IMR-90 (cell line): ENCODE data around the gene HEY2. TPM values are rescaled to one million over a fixed set of nuclear protein-coding genes. Genes with fewer than 3 reads are reported as not detected.

Experiments
- ATAC-seq: fragments of 200-7000 bp; cut with Tn5 transposase; 2 replicates; pipeline ENCODE4 v1.9.1; 2020; ENCODE audit warnings: low read depth, mild to moderate bottlenecking, moderate library complexity
- BruUV-seq: library from RNA; stranded (reverse); fragments of 400-500 nt; replicated peaks from 2 replicates; lab custom pipeline; 2021; lab: Mats Ljungman, UMichigan
- CTCF ChIA-PET: fragments of 300-600 bp; formaldehyde crosslinking; extraction: SDS; loops from one replicate; lab custom pipeline; 2021; ENCODE audit warnings: antibody characterized with exemption; lab: Yijun Ruan, JAX
- POLR2A ChIA-PET: fragments of 300-600 bp; sonication (Branson Sonifier 250); formaldehyde crosslinking; loops from one replicate; lab custom pipeline; 2022; ENCODE audit warnings: antibody characterized with exemption; ENCODE audit not compliant: unreplicated experiment; lab: Charles Lee
- DNase-seq: peaks from one replicate; pipeline ENCODE4 v3.0.0; 2013
- H2AFZ ChIP-seq: replicated peaks from 2 replicates; pipeline ENCODE3; 2013; ENCODE audit warnings: low read length, mild to moderate bottlenecking; ENCODE audit not compliant: poor library complexity
- H2AK5ac ChIP-seq: 2 replicates; pipeline ENCODE4 v1.6.1; 2013; ENCODE audit warnings: low read depth, low read length, inconsistent platforms
- H2AK9ac ChIP-seq: replicated peaks from 2 replicates; pipeline ENCODE3; 2013; ENCODE audit warnings: mild to moderate bottlenecking, low read depth, low read length, moderate library complexity; ENCODE audit not compliant: poor library complexity
- H2BK120ac ChIP-seq: 2 replicates; pipeline ENCODE4 v1.6.1; 2013; ENCODE audit warnings: low read depth, low read length, inconsistent platforms
- H2BK15ac ChIP-seq: 3 replicates; pipeline ENCODE4 v1.6.1; 2013; ENCODE audit warnings: low read depth, low read length, inconsistent platforms
- H2BK20ac ChIP-seq: 2 replicates; pipeline ENCODE4 v1.6.1; 2013; ENCODE audit warnings: low read depth, mild to moderate bottlenecking, inconsistent platforms, low read length, moderate library complexity
- H2BK5ac ChIP-seq: 2 replicates; pipeline ENCODE4 v1.6.1; 2013; ENCODE audit warnings: mild to moderate bottlenecking, low read depth, low read length, inconsistent platforms; ENCODE audit not compliant: poor library complexity, severe bottlenecking
- H3K14ac ChIP-seq: replicated peaks from 2 replicates; pipeline ENCODE4 v1.6.1; 2013; ENCODE audit warnings: low read depth, low read length, inconsistent platforms
- H3K18ac ChIP-seq: 2 replicates; pipeline ENCODE4 v1.6.1; 2013; ENCODE audit warnings: low read depth, low read length, control low read depth
- H3K23ac ChIP-seq: 2 replicates; pipeline ENCODE4 v1.6.1; 2013; ENCODE audit warnings: low read depth, low read length, inconsistent platforms
- H3K27ac ChIP-seq: 2 replicates; pipeline ENCODE4 v1.5.1; 2013; ENCODE audit warnings: mild to moderate bottlenecking, control low read depth, low read length; ENCODE audit not compliant: insufficient read depth
- H3K27me3 ChIP-seq: 2 replicates; pipeline ENCODE4 v1.6.1; 2013; ENCODE audit warnings: low read length; ENCODE audit not compliant: control insufficient read depth, insufficient read depth
- H3K36me3 ChIP-seq: 2 replicates; pipeline ENCODE4 v1.6.1; 2013; ENCODE audit warnings: low read length, mixed read lengths; ENCODE audit not compliant: control insufficient read depth, insufficient read depth
- H3K4ac ChIP-seq: 2 replicates; pipeline ENCODE4 v1.6.1; 2013; ENCODE audit warnings: low read depth, low read length, inconsistent platforms
- H3K4me1 ChIP-seq: 2 replicates; pipeline ENCODE4 v1.6.1; 2013; ENCODE audit warnings: low read length, mixed read lengths; ENCODE audit not compliant: control insufficient read depth, insufficient read depth
- H3K4me2 ChIP-seq: 2 replicates; pipeline ENCODE4 v1.6.1; 2013; ENCODE audit warnings: low read depth, mild to moderate bottlenecking, control low read depth, low read length, moderate library complexity
- H3K4me3 ChIP-seq: 2 replicates; pipeline ENCODE4 v1.5.1; 2013; ENCODE audit warnings: low read depth, mild to moderate bottlenecking, control low read depth, low read length, moderate library complexity; ENCODE audit not compliant: insufficient read depth
- H3K56ac ChIP-seq: 2 replicates; pipeline ENCODE4 v1.6.1; 2013; ENCODE audit warnings: low read length, inconsistent platforms; ENCODE audit not compliant: insufficient read depth; ENCODE audit errors: extremely low read depth
- H3K79me1 ChIP-seq, 2 experiments: 2 replicates each; pipeline ENCODE4 v1.6.1; 2013; ENCODE audit warnings: low read length in 2 of 2, inconsistent platforms in 1 of 2, low read depth in 1 of 2
- H3K9ac ChIP-seq: 2 replicates; pipeline ENCODE4 v1.6.1; 2013; ENCODE audit warnings: low read depth, low read length, control low read depth
- H3K9me1 ChIP-seq: 2 replicates; pipeline ENCODE4 v1.6.1; 2013; ENCODE audit warnings: low read length, inconsistent platforms; ENCODE audit not compliant: insufficient read depth
- H3K9me3 ChIP-seq: 2 replicates; pipeline ENCODE4 v1.6.1; 2013; ENCODE audit warnings: low read length; ENCODE audit not compliant: control insufficient read depth, insufficient read depth
- H4K20me1 ChIP-seq: 2 replicates; pipeline ENCODE4 v1.6.1; 2013; ENCODE audit warnings: low read length, inconsistent platforms; ENCODE audit not compliant: insufficient read depth
- H4K5ac ChIP-seq: 2 replicates; pipeline ENCODE4 v1.6.1; 2013; ENCODE audit warnings: mild to moderate bottlenecking, low read depth, low read length, control low read depth
- H4K8ac ChIP-seq, 2 experiments: 2 replicates each; pipeline ENCODE4 v1.6.1; 2013; ENCODE audit warnings: low read depth in 2 of 2, low read length in 2 of 2, control low read depth in 1 of 2, inconsistent platforms in 1 of 2
- H4K91ac ChIP-seq: 2 replicates; pipeline ENCODE4 v1.6.1; 2013; ENCODE audit warnings: low read depth, low read length, inconsistent platforms; ENCODE audit not compliant: insufficient read depth
- BHLHE40 ChIP-seq: fragments of 150-350 bp; IDR thresholded peaks from 2 replicates; pipeline ENCODE4 v1.6.1; 2016; ENCODE audit warnings: mild to moderate bottlenecking, low read depth, low read length
- CEBPB ChIP-seq: IDR thresholded peaks from 2 replicates; pipeline ENCODE4 v1.6.1; 2012; ENCODE audit warnings: low read depth, low read length, improper control_type of control experiment
- CHD1 ChIP-seq: IDR thresholded peaks from 2 replicates; pipeline ENCODE4 v1.6.1; 2012; ENCODE audit warnings: low read depth, low read length, improper control_type of control experiment
- CTCF ChIP-seq: conservative IDR thresholded peaks from 2 replicates; pipeline ENCODE4 v1.5.1; 2012; ENCODE audit warnings: mild to moderate bottlenecking, low read depth, low read length, improper control_type of control experiment
- MAFK ChIP-seq: IDR thresholded peaks from 2 replicates; pipeline ENCODE4 v1.6.1; 2012; ENCODE audit warnings: low read depth, low read length, improper control_type of control experiment
- MXI1 ChIP-seq: IDR thresholded peaks from 2 replicates; pipeline ENCODE4 v1.6.1; 2012; ENCODE audit warnings: low read depth, mild to moderate bottlenecking, low read length, moderate library complexity, borderline replicate concordance
- NFE2L2 ChIP-seq: fragments of 150-350 bp; IDR thresholded peaks from 2 replicates; pipeline ENCODE4 v1.6.1; 2016; ENCODE audit warnings: low read depth, mild to moderate bottlenecking, low read length
- POLR2A ChIP-seq: IDR thresholded peaks from 2 replicates; pipeline ENCODE4 v1.6.1; 2012; ENCODE audit warnings: mild to moderate bottlenecking, low read depth, low read length
- RAD21 ChIP-seq: IDR thresholded peaks from 2 replicates; pipeline ENCODE4 v1.6.1; 2012; ENCODE audit warnings: low read length, improper control_type of control experiment
- RFX5 ChIP-seq: IDR thresholded peaks from 2 replicates; pipeline ENCODE4 v1.8.0; 2012; ENCODE audit warnings: low read depth, mild to moderate bottlenecking, low read length, moderate library complexity
- WGBS, 2 experiments: methylation state at CpG; one replicate each; pipeline versions ENCODE4 v1.1.5 to v1.1.7; 2013; ENCODE audit warnings: missing lambda C conversion rate in 2 of 2; ENCODE audit not compliant: insufficient read length in 1 of 2; ENCODE audit errors: extremely low coverage in 2 of 2; 5-methylcytosine and 5-hydroxymethylcytosine counted together
- dilution Hi-C: fragments of 300-500 bp; cut with HindIII; formaldehyde crosslinking; loops from one replicate; pipeline ENCODE4 v1.14.3; 2018; ENCODE audit warnings: low sequenced_read_pairs; ENCODE audit not compliant: unreplicated experiment
- in situ Hi-C: fragments of 300-500 bp; cut with MboI; formaldehyde crosslinking; loops from 3 replicates; pipeline ENCODE4 v1.14.3; 2019; ENCODE audit warnings: low sequenced_read_pairs, inconsistent platforms, mixed read lengths
- intact Hi-C: fragments of 100-400 bp; cut with micrococcal nuclease; formaldehyde crosslinking; loops from 2 replicates; pipeline ENCODE4 v1.10.0; 2022
- polyA plus RNA-seq, 3 experiments: library from polyadenylated mRNA; depleted of rRNA; stranded (reverse); fragments of >200 nt; gene quantifications; 2 replicates each; pipeline ENCODE4 v1.2.3, GENCODE V29; 2012; ENCODE audit warnings: low replicate concordance in 1 of 3
- total RNA-seq: library from RNA; depleted of rRNA; stranded (reverse); fragments of >200 nt; gene quantifications from 2 replicates; pipeline ENCODE4 v1.2.3, GENCODE V29; 2012
- TF ChIP-seq, protein P1 (sequence below): fragments of 150-350 bp; IDR thresholded peaks from 2 replicates; pipeline ENCODE4 v1.6.1; 2017; ENCODE audit warnings: mild to moderate bottlenecking, antibody characterized with exemption, low read length, low read depth
- TF ChIP-seq, protein P2 (sequence below): fragments of 150-350 bp; IDR thresholded peaks from 2 replicates; pipeline ENCODE4 v1.6.1; 2016; ENCODE audit warnings: low read depth, mild to moderate bottlenecking, low read length, moderate library complexity, borderline replicate concordance

HEY2 gene
- total and polyA plus RNA-seq, 2 of the 4 experiments (the other 2 are of a cell fraction) = not detected

DNA sequence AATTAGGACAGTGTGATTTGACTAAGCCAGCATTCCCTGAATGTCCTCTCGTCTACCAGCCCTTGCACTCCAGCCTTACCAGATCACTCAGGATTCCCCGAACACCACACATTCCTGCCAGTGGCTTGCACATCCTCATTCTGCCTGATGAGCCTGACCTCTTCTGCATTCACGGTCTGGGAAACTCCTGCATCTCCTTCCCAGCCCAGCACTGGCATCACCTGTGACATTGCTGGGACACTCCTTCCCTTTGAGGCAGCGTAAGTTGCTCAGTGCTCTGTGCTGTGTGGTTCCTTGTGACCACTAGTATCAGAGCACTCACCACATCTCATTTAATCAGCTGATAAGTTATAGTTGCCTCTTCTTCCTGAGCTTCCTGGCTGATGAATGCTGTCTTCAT, 58.6 kb downstream of the HEY2 start:
- no peak overlapping the region for H2AK9ac ChIP-seq
- ATAC-seq = no peak

More for the DNA sequence above, 58.6 kb downstream of the HEY2 start:
- Histone ChIP-seq H3K9me1 (peaks cover 10% of the 10 kb centered on the region), H4K91ac (no peak overlapping the region), H3K4ac (no peak overlapping the region), H2AFZ (no peak overlapping the region), H3K18ac (no peak overlapping the region; the same call in 1 of the 2 replicates), H3K27me3 (no peaks in the 10 kb centered on the region), H3K23ac (peak overlapping the region; percentile 24; the same call in 1 of the 2 replicates), H4K20me1 (no peaks in the 10 kb centered on the region; the same call in 1 of the 2 replicates), H2BK5ac (no peak overlapping the region), H3K27ac (no peak overlapping the region), H3K9ac (no peak overlapping the region), H3K56ac (no peak overlapping the region), H3K36me3 (0 out of 2 replicates have a peak, but pooled peaks cover 1% of the 10 kb centered on the region), H2AK5ac (no peak overlapping the region), H2BK20ac (no peak overlapping the region), H3K4me1 (peaks cover 15% of the 10 kb centered on the region), H2BK15ac (no peak overlapping the region), H3K79me1 (peaks cover 7 to 22% of the 10 kb centered on the region in 2 experiments; a peak in 3 of 4 replicates), H4K8ac (no peak overlapping the region), H4K5ac (no peak overlapping the region), H3K14ac (0 out of 2 replicates have a peak overlapping the region, but pooled peaks have one; percentile 19), H3K9me3 (no peaks in the 10 kb centered on the region), H3K4me3 (no peak overlapping the region), H3K4me2 (no peak overlapping the region), H2BK120ac (0 out of 2 replicates have a peak overlapping the region, but pooled peaks have one; percentile 0)
- intact Hi-C loops = no loop called here
- no TSS peak for BruUV-seq
- WGBS, 2 experiments = 75% methylated on average over 2 of the region's 4 CpGs; no CpG with 5 or more reads in 1 of the 2 experiments
- in situ Hi-C loops = no loop called here
- ChIA-PET CTCF (interaction anchor here (1.3 kb wide), 1 partner anchor 14 kb away, joined by 4 read pairs; no protein-coding TSS in a partner anchor), POLR2A (no interaction called here)
- no peak for DNase-seq
- dilution Hi-C loops = no loop called here
- TF ChIP-seq CTCF = no peak
- no peak for TF ChIP-seq NFE2L2
- TF ChIP-seq, protein P1, sequence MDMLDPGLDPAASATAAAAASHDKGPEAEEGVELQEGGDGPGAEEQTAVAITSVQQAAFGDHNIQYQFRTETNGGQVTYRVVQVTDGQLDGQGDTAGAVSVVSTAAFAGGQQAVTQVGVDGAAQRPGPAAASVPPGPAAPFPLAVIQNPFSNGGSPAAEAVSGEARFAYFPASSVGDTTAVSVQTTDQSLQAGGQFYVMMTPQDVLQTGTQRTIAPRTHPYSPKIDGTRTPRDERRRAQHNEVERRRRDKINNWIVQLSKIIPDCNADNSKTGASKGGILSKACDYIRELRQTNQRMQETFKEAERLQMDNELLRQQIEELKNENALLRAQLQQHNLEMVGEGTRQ = no peak
- no peak for TF ChIP-seq RFX5
- no peak for TF ChIP-seq RAD21
- TF ChIP-seq CEBPB = no peak
- TF ChIP-seq MAFK = no peak
- TF ChIP-seq MXI1 = no peak
- TF ChIP-seq POLR2A = no peak
- TF ChIP-seq, protein P2, sequence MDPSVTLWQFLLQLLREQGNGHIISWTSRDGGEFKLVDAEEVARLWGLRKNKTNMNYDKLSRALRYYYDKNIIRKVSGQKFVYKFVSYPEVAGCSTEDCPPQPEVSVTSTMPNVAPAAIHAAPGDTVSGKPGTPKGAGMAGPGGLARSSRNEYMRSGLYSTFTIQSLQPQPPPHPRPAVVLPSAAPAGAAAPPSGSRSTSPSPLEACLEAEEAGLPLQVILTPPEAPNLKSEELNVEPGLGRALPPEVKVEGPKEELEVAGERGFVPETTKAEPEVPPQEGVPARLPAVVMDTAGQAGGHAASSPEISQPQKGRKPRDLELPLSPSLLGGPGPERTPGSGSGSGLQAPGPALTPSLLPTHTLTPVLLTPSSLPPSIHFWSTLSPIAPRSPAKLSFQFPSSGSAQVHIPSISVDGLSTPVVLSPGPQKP = no peak
- TF ChIP-seq BHLHE40 = no peak
- TF ChIP-seq CHD1 = no peak
